GM12878 (cell line): ENCODE data around the gene KIFAP3.

Experiments
- EGR1 ChIP-seq, 2 experiments: IDR thresholded peaks; 1 replicate in 1 of 2; 2 replicates in 1 of 2; pipeline ENCODE4 v1.6.1; 2011 to 2012; ENCODE audit warnings: low read depth in 2 of 2, low read length in 2 of 2, borderline replicate concordance in 1 of 2, mild to moderate bottlenecking in 1 of 2, moderate library complexity in 1 of 2
- JUND ChIP-seq: IDR thresholded peaks from 2 replicates; pipeline ENCODE4 v1.6.1; 2012; ENCODE audit warnings: low read depth, mild to moderate bottlenecking, low read length, improper control_type of control experiment, moderate library complexity
- POLR2A ChIP-seq: IDR thresholded peaks from 2 replicates; pipeline ENCODE4 v1.6.1; 2011; ENCODE audit warnings: low read depth, mild to moderate bottlenecking, low read length
- RAD51 ChIP-seq: fragments of 450-650 bp; IDR thresholded peaks from 2 replicates; pipeline ENCODE4 v1.6.1; 2016; ENCODE audit warnings: moderate library complexity, mild to moderate bottlenecking, inconsistent platforms
- SIN3A ChIP-seq: IDR thresholded peaks from 2 replicates; pipeline ENCODE4 v1.6.1; 2012; ENCODE audit warnings: low read depth, low read length, improper control_type of control experiment
- TARDBP ChIP-seq: IDR thresholded peaks from 2 replicates; pipeline ENCODE4 v1.6.1; 2016; ENCODE audit warnings: borderline replicate concordance
- TF ChIP-seq, protein P1 (sequence below): fragments of 450-650 bp; formaldehyde crosslinking; IDR thresholded peaks from 2 replicates; pipeline ENCODE4 v1.4.0; 2020; ENCODE audit warnings: mild to moderate bottlenecking, moderate library complexity
- TF ChIP-seq, protein P2 (sequence below), 3 experiments: IDR thresholded peaks in 2 of 3; conservative IDR thresholded peaks in 1 of 3; 2 replicates each; pipeline ENCODE4 v1.5.1; 2011; ENCODE audit warnings: low read depth in 3 of 3, low read length in 3 of 3, mild to moderate bottlenecking in 3 of 3, control low read depth in 2 of 3, moderate library complexity in 2 of 3, inconsistent platforms in 1 of 3, mixed read lengths in 1 of 3; ENCODE audit not compliant: control insufficient read depth in 2 of 3, insufficient read depth in 1 of 3; ENCODE audit errors: extremely low read depth in 1 of 3
- TF ChIP-seq, protein P3 (sequence below): IDR thresholded peaks from 2 replicates; pipeline ENCODE4 v1.6.1; 2012; ENCODE audit warnings: mild to moderate bottlenecking, low read depth, low read length

DNA sequence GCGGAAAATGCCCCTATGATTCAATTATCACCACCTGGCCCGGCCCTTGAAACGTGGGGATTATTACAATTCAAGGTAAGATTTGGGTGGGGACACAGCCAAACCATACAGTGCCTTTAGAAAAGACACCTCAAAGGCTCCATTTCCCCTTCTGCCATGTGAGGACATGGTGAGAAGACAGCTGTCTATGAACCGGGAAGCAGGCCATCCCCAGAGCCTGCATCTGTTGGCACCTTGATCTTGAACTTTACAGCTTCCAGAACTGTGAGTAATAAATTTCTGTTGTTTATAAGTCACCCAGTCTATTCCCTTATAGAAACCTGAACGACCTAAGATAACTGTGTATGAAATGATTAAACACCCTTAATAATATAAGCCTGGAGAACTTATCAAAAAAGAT, 61.6 kb downstream of the KIFAP3 start:
- TF ChIP-seq TARDBP (no peak), POLR2A (no peak), RAD51 (no peak), SIN3A (no peak), JUND (no peak), EGR1 (IDR thresholded peaks at IDR 0.05; ENCODE audit: borderline replicate concordance in 1 of 2, low read depth in 2 of 2, low read length in 2 of 2) (no peak)
- TF ChIP-seq, protein P1, sequence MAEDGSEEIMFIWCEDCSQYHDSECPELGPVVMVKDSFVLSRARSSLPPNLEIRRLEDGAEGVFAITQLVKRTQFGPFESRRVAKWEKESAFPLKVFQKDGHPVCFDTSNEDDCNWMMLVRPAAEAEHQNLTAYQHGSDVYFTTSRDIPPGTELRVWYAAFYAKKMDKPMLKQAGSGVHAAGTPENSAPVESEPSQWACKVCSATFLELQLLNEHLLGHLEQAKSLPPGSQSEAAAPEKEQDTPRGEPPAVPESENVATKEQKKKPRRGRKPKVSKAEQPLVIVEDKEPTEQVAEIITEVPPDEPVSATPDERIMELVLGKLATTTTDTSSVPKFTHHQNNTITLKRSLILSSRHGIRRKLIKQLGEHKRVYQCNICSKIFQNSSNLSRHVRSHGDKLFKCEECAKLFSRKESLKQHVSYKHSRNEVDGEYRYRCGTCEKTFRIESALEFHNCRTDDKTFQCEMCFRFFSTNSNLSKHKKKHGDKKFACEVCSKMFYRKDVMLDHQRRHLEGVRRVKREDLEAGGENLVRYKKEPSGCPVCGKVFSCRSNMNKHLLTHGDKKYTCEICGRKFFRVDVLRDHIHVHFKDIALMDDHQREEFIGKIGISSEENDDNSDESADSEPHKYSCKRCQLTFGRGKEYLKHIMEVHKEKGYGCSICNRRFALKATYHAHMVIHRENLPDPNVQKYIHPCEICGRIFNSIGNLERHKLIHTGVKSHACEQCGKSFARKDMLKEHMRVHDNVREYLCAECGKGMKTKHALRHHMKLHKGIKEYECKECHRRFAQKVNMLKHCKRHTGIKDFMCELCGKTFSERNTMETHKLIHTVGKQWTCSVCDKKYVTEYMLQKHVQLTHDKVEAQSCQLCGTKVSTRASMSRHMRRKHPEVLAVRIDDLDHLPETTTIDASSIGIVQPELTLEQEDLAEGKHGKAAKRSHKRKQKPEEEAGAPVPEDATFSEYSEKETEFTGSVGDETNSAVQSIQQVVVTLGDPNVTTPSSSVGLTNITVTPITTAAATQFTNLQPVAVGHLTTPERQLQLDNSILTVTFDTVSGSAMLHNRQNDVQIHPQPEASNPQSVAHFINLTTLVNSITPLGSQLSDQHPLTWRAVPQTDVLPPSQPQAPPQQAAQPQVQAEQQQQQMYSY (CRISPR knock-in tag): no peak
- TF ChIP-seq, protein P2, sequence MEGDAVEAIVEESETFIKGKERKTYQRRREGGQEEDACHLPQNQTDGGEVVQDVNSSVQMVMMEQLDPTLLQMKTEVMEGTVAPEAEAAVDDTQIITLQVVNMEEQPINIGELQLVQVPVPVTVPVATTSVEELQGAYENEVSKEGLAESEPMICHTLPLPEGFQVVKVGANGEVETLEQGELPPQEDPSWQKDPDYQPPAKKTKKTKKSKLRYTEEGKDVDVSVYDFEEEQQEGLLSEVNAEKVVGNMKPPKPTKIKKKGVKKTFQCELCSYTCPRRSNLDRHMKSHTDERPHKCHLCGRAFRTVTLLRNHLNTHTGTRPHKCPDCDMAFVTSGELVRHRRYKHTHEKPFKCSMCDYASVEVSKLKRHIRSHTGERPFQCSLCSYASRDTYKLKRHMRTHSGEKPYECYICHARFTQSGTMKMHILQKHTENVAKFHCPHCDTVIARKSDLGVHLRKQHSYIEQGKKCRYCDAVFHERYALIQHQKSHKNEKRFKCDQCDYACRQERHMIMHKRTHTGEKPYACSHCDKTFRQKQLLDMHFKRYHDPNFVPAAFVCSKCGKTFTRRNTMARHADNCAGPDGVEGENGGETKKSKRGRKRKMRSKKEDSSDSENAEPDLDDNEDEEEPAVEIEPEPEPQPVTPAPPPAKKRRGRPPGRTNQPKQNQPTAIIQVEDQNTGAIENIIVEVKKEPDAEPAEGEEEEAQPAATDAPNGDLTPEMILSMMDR (IDR thresholded peaks at IDR 0.05 in 2 of 3, conservative IDR thresholded peaks at IDR 0.05 in 1 of 3; ENCODE audit: control insufficient read depth in 2 of 3, extremely low read depth in 1 of 3, insufficient read depth in 1 of 3, low read depth in 3 of 3, low read length in 3 of 3): no peak
- TF ChIP-seq, protein P3, sequence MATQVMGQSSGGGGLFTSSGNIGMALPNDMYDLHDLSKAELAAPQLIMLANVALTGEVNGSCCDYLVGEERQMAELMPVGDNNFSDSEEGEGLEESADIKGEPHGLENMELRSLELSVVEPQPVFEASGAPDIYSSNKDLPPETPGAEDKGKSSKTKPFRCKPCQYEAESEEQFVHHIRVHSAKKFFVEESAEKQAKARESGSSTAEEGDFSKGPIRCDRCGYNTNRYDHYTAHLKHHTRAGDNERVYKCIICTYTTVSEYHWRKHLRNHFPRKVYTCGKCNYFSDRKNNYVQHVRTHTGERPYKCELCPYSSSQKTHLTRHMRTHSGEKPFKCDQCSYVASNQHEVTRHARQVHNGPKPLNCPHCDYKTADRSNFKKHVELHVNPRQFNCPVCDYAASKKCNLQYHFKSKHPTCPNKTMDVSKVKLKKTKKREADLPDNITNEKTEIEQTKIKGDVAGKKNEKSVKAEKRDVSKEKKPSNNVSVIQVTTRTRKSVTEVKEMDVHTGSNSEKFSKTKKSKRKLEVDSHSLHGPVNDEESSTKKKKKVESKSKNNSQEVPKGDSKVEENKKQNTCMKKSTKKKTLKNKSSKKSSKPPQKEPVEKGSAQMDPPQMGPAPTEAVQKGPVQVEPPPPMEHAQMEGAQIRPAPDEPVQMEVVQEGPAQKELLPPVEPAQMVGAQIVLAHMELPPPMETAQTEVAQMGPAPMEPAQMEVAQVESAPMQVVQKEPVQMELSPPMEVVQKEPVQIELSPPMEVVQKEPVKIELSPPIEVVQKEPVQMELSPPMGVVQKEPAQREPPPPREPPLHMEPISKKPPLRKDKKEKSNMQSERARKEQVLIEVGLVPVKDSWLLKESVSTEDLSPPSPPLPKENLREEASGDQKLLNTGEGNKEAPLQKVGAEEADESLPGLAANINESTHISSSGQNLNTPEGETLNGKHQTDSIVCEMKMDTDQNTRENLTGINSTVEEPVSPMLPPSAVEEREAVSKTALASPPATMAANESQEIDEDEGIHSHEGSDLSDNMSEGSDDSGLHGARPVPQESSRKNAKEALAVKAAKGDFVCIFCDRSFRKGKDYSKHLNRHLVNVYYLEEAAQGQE: no peak
